HCT116 (cell line): ENCODE results near the gene FREM1. TPM values are rescaled to one million over a fixed set of nuclear protein-coding genes. Genes with fewer than 3 reads are reported as not detected.

ENCODE experiments used
- ATAC-seq: fragments of 200-7000 bp; cut with Tn5 transposase; 2 replicates; pipeline ENCODE4 v1.9.1; 2020; ENCODE audit warnings: mild to moderate bottlenecking, moderate library complexity
- BruUV-seq: library from RNA; stranded (reverse); fragments of 400-500 nt; replicated peaks from 2 replicates; lab custom pipeline; 2021; lab: Mats Ljungman, UMichigan
- CTCF ChIA-PET: fragments of 300-600 bp; sonication (Branson Sonifier 250); formaldehyde crosslinking; loops from one replicate; lab custom pipeline; 2021; ENCODE audit warnings: antibody characterized with exemption; lab: Charles Lee
- POLR2A ChIA-PET: fragments of 300-600, 350-600 bp; sonication (Branson Sonifier 250); formaldehyde crosslinking; loops from one replicate; lab custom pipeline; 2021; ENCODE audit warnings: antibody characterized with exemption; lab: Charles Lee
- RAD21 ChIA-PET, 2 experiments: fragments of 300-600 bp; sonication (Branson Sonifier 250); formaldehyde crosslinking; loops; one replicate each; lab custom pipeline; 2023; ENCODE audit warnings: low total read pairs in 2 of 2; ENCODE audit not compliant: uncharacterized antibody in 2 of 2, unreplicated experiment in 2 of 2, low non-redundant PET in 1 of 2; lab: Charles Lee
- DNase-seq: peaks from one replicate; pipeline ENCODE4 v3.0.0-alpha.2; 2010; ENCODE audit warnings: low read depth, low spot score
- H2AFZ ChIP-seq: fragments of 200-600 bp; shearing (Covaris generic), sonication (generic); 2 replicates; pipeline ENCODE4 v1.6.1; 2017; ENCODE audit warnings: low read depth, mixed run types, mixed read lengths, antibody characterized with exemption, low read length; ENCODE audit not compliant: poor library complexity, severe bottlenecking
- H3K27ac ChIP-seq: 2 replicates; pipeline ENCODE4 v1.5.1; 2012; ENCODE audit warnings: low read depth, low read length
- H3K27me3 ChIP-seq: fragments of 200-600 bp; sonication (generic); 2 replicates; pipeline ENCODE4 v1.6.1; 2016; ENCODE audit warnings: mixed run types, low read length, mixed read lengths; ENCODE audit not compliant: insufficient read depth
- H3K36me3 ChIP-seq, 2 experiments: fragments of 200-500 bp in 1 of 2; fragments of 200-600 bp in 1 of 2; sonication (Bioruptor generic) in 1 of 2; sonication (generic) in 1 of 2; 2 replicates each; pipeline versions ENCODE4 v1.5.1 to v1.6.1; 2014 to 2016; ENCODE audit warnings: low read length in 2 of 2, inconsistent platforms in 1 of 2, mixed read lengths in 1 of 2, mixed run types in 1 of 2; ENCODE audit not compliant: insufficient read depth in 2 of 2, control insufficient read depth in 1 of 2
- H3K4me1 ChIP-seq, 2 experiments: fragments of 200-600 bp in 1 of 2; sonication (generic) in 1 of 2; 2 replicates each; pipeline versions ENCODE4 v1.5.1 to v1.6.1; 2012 to 2017; ENCODE audit warnings: low read length in 2 of 2, inconsistent platforms in 1 of 2, mild to moderate bottlenecking in 1 of 2, mixed read lengths in 1 of 2, mixed run types in 1 of 2, moderate library complexity in 1 of 2; ENCODE audit not compliant: insufficient read depth in 2 of 2, control insufficient read depth in 1 of 2
- H3K4me2 ChIP-seq: fragments of 200-600 bp; sonication (generic); 2 replicates; pipeline ENCODE4 v1.6.1; 2017; ENCODE audit warnings: mixed run types, low read length, mixed read lengths
- H3K4me3 ChIP-seq, 2 experiments: fragments of 200-600 bp in 1 of 2; sonication (generic) in 1 of 2; replicated peaks in 1 of 2; 2 replicates each; pipeline ENCODE4 v1.5.1; 2011 to 2016; ENCODE audit warnings: low read length in 2 of 2, control low read depth in 1 of 2, low read depth in 1 of 2, mild to moderate bottlenecking in 1 of 2, mixed read lengths in 1 of 2, mixed run types in 1 of 2
- H3K79me2 ChIP-seq: fragments of 200-600 bp; sonication (generic); 2 replicates; pipeline ENCODE4 v1.6.1; 2017; ENCODE audit warnings: mild to moderate bottlenecking, mixed run types, low read length, moderate library complexity, mixed read lengths; ENCODE audit not compliant: insufficient read depth
- H3K9ac ChIP-seq: fragments of 200-600 bp; sonication (generic); 2 replicates; pipeline ENCODE4 v1.6.1; 2016; ENCODE audit warnings: low read length, mixed read lengths
- H3K9me2 ChIP-seq: fragments of 200-600 bp; sonication (generic), shearing (Covaris generic); 2 replicates; pipeline ENCODE4 v1.6.1; 2017; ENCODE audit warnings: mixed run types, mild to moderate bottlenecking, moderate library complexity; ENCODE audit not compliant: insufficient read depth
- H3K9me3 ChIP-seq, 2 experiments: fragments of 200-500 bp in 1 of 2; fragments of 200-600 bp in 1 of 2; sonication (Bioruptor generic) in 1 of 2; sonication (generic) in 1 of 2; 2 replicates each; pipeline ENCODE4 v1.6.1; 2014 to 2017; ENCODE audit warnings: low read length in 2 of 2, mixed read lengths in 2 of 2, inconsistent platforms in 1 of 2, low read depth in 1 of 2, mild to moderate bottlenecking in 1 of 2, mixed run types in 1 of 2, moderate library complexity in 1 of 2; ENCODE audit not compliant: control insufficient read depth in 1 of 2, insufficient read depth in 1 of 2
- H4K20me1 ChIP-seq: fragments of 200-600 bp; sonication (generic), shearing (Covaris generic); 2 replicates; pipeline ENCODE4 v1.6.1; 2017; ENCODE audit warnings: mixed run types, mild to moderate bottlenecking, moderate library complexity; ENCODE audit not compliant: insufficient read depth
- CBX3 ChIP-seq: IDR thresholded peaks from 2 replicates; pipeline ENCODE4 v1.6.1; 2012; ENCODE audit warnings: low read depth
- CEBPB ChIP-seq: IDR thresholded peaks from 2 replicates; pipeline ENCODE4 v1.6.1; 2012; ENCODE audit warnings: low read depth
- EGR1 ChIP-seq: IDR thresholded peaks from 2 replicates; pipeline ENCODE4 v1.6.1; 2012; ENCODE audit warnings: low read depth
- ELF1 ChIP-seq: IDR thresholded peaks from 2 replicates; pipeline ENCODE4 v1.6.1; 2012; ENCODE audit warnings: low read depth, borderline replicate concordance
- EZH2 ChIP-seq: fragments of 200-600 bp; sonication (generic); IDR thresholded peaks from 2 replicates; pipeline ENCODE4 v1.6.1; 2017; ENCODE audit warnings: antibody characterized with exemption, mixed run types
- EZH2phosphoT487 ChIP-seq: fragments of 200-600 bp; IDR thresholded peaks from 2 replicates; pipeline ENCODE4 v1.6.1; 2018; ENCODE audit warnings: antibody characterized with exemption, borderline replicate concordance
- FOSL1 ChIP-seq: IDR thresholded peaks from 2 replicates; pipeline ENCODE4 v1.6.1; 2012; ENCODE audit warnings: low read depth
- POLR2A ChIP-seq: IDR thresholded peaks from 2 replicates; pipeline ENCODE4 v1.7.0; 2011; ENCODE audit warnings: borderline replicate concordance; ENCODE audit not compliant: insufficient read depth, insufficient read length; ENCODE audit errors: extremely low read depth
- RAD21 ChIP-seq: IDR thresholded peaks from 2 replicates; pipeline ENCODE4 v1.6.1; 2012; ENCODE audit warnings: low read depth, mild to moderate bottlenecking
- SIN3A ChIP-seq: IDR thresholded peaks from 2 replicates; pipeline ENCODE4 v1.6.1; 2012; ENCODE audit warnings: low read depth
- SRF ChIP-seq: IDR thresholded peaks from 2 replicates; pipeline ENCODE4 v1.6.1; 2012; ENCODE audit warnings: low read depth
- YY1 ChIP-seq: IDR thresholded peaks from 2 replicates; pipeline ENCODE4 v1.6.1; 2011; ENCODE audit warnings: low read length, low read depth, moderate library complexity, mild to moderate bottlenecking; ENCODE audit not compliant: insufficient replicate concordance; ENCODE audit errors: extremely low read depth
- ZBTB33 ChIP-seq: IDR thresholded peaks from 2 replicates; pipeline ENCODE4 v1.6.1; 2011; ENCODE audit warnings: mild to moderate bottlenecking, low read length, moderate library complexity; ENCODE audit not compliant: insufficient replicate concordance; ENCODE audit errors: extremely low read depth
- ZFX ChIP-seq: fragments of 450-650 bp; IDR thresholded peaks from 2 replicates; pipeline ENCODE4 v1.6.1; 2017
- ZNF274 ChIP-seq: fragments of 200-500 bp; sonication (Bioruptor generic); IDR thresholded peaks from 2 replicates; pipeline ENCODE4 v1.6.1; 2014; ENCODE audit warnings: mild to moderate bottlenecking, low read depth, low read length, inconsistent platforms
- intact Hi-C: fragments of 100-400 bp; cut with micrococcal nuclease; formaldehyde crosslinking; loops from 2 replicates; pipeline ENCODE4 v1.10.0; 2022
- total RNA-seq: library from RNA; stranded (reverse); gene quantifications from one replicate; pipeline ENCODE4 v1.2.1, GENCODE V29; 2021; ENCODE audit not compliant: unreplicated experiment
- TF ChIP-seq, protein P1 (sequence below), 3 experiments: fragments of 200-600 bp in 1 of 3; sonication (generic) in 1 of 3; IDR thresholded peaks in 2 of 3; conservative IDR thresholded peaks in 1 of 3; 2 replicates each; pipeline ENCODE4 v1.5.1; 2012 to 2017; ENCODE audit warnings: low read depth in 2 of 3, low read length in 2 of 3, antibody characterized with exemption in 1 of 3, borderline replicate concordance in 1 of 3, control low read depth in 1 of 3, mild to moderate bottlenecking in 1 of 3, mixed read lengths in 1 of 3, mixed run types in 1 of 3, moderate library complexity in 1 of 3; ENCODE audit not compliant: insufficient read depth in 1 of 3
- TF ChIP-seq, protein P2 (sequence below): IDR thresholded peaks from 2 replicates; pipeline ENCODE4 v1.6.1; 2012
- TF ChIP-seq, protein P3 (sequence below): IDR thresholded peaks from 2 replicates; pipeline ENCODE4 v1.6.1; 2012; ENCODE audit warnings: low read depth
- TF ChIP-seq, protein P4 (sequence below): IDR thresholded peaks from 2 replicates; pipeline ENCODE4 v1.6.1; 2012

FREM1 gene
- total RNA-seq, 1 experiment from 2014 or later, result 0.12 TPM

DNA sequence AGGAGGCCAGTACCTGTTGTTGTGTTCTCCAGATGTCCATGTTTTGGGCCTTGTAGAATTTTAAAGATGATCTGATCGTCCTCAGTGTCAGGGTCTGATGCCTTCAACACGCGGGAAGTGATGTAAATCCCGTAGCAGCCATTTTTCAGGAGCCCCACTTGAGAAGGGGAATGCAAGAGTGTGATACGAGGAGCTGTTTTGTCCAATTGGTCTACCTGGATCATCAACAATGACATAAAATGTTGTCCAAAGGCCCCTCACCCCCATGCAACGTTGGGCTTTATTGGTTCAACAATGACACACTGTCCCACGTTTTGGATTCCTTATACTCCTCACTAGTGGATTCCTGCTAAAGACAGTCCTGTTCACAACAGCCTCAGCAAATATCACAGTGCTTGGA is 139.6 kb downstream of the FREM1 start:
- BruUV-seq, result no TSS peak
- Histone ChIP-seq H3K27me3 (peaks cover 26% of the 10 kb centered on the region; the same call in 1 of the 2 replicates), H3K4me1 (no peaks in the 10 kb centered on the region), H3K27ac (no peak overlapping the region), H3K9me3 (no peaks in the 10 kb centered on the region), H3K9me2 (no peaks in the 10 kb centered on the region), H3K4me3 (no peak overlapping the region), H3K79me2 (no peaks in the 10 kb centered on the region), H3K9ac (no peak overlapping the region), H2AFZ (no peak overlapping the region), H4K20me1 (no peaks in the 10 kb centered on the region), H3K4me2 (no peak overlapping the region), H3K36me3 (no peaks in the 10 kb centered on the region)
- DNase-seq (no peak), ATAC-seq (no peak)
- ChIA-PET POLR2A (no interaction called here), RAD21 (no interaction called here), CTCF (interaction anchor here (2.7 kb wide), 1 partner anchor 337 kb away, joined by 13 read pairs; no protein-coding TSS in a partner anchor)
- intact Hi-C loops, result no loop called here
- no peak for TF ChIP-seq YY1
- TF ChIP-seq FOSL1, result no peak
- no peak for TF ChIP-seq EZH2phosphoT487
- no peak for TF ChIP-seq CEBPB
- no peak for TF ChIP-seq EZH2
- TF ChIP-seq, protein P1, sequence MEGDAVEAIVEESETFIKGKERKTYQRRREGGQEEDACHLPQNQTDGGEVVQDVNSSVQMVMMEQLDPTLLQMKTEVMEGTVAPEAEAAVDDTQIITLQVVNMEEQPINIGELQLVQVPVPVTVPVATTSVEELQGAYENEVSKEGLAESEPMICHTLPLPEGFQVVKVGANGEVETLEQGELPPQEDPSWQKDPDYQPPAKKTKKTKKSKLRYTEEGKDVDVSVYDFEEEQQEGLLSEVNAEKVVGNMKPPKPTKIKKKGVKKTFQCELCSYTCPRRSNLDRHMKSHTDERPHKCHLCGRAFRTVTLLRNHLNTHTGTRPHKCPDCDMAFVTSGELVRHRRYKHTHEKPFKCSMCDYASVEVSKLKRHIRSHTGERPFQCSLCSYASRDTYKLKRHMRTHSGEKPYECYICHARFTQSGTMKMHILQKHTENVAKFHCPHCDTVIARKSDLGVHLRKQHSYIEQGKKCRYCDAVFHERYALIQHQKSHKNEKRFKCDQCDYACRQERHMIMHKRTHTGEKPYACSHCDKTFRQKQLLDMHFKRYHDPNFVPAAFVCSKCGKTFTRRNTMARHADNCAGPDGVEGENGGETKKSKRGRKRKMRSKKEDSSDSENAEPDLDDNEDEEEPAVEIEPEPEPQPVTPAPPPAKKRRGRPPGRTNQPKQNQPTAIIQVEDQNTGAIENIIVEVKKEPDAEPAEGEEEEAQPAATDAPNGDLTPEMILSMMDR (IDR thresholded peaks at IDR 0.05 in 2 of 3, conservative IDR thresholded peaks at IDR 0.05 in 1 of 3; ENCODE audit: borderline replicate concordance in 1 of 3, insufficient read depth in 1 of 3, low read depth in 2 of 3, low read length in 2 of 3), result no peak
- TF ChIP-seq ZBTB33, result no peak
- TF ChIP-seq, protein P2, sequence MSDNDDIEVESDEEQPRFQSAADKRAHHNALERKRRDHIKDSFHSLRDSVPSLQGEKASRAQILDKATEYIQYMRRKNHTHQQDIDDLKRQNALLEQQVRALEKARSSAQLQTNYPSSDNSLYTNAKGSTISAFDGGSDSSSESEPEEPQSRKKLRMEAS, result no peak
- no peak for TF ChIP-seq EGR1
- TF ChIP-seq, protein P3, sequence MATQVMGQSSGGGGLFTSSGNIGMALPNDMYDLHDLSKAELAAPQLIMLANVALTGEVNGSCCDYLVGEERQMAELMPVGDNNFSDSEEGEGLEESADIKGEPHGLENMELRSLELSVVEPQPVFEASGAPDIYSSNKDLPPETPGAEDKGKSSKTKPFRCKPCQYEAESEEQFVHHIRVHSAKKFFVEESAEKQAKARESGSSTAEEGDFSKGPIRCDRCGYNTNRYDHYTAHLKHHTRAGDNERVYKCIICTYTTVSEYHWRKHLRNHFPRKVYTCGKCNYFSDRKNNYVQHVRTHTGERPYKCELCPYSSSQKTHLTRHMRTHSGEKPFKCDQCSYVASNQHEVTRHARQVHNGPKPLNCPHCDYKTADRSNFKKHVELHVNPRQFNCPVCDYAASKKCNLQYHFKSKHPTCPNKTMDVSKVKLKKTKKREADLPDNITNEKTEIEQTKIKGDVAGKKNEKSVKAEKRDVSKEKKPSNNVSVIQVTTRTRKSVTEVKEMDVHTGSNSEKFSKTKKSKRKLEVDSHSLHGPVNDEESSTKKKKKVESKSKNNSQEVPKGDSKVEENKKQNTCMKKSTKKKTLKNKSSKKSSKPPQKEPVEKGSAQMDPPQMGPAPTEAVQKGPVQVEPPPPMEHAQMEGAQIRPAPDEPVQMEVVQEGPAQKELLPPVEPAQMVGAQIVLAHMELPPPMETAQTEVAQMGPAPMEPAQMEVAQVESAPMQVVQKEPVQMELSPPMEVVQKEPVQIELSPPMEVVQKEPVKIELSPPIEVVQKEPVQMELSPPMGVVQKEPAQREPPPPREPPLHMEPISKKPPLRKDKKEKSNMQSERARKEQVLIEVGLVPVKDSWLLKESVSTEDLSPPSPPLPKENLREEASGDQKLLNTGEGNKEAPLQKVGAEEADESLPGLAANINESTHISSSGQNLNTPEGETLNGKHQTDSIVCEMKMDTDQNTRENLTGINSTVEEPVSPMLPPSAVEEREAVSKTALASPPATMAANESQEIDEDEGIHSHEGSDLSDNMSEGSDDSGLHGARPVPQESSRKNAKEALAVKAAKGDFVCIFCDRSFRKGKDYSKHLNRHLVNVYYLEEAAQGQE, result no peak
- no peak for TF ChIP-seq SRF
- TF ChIP-seq, protein P4, sequence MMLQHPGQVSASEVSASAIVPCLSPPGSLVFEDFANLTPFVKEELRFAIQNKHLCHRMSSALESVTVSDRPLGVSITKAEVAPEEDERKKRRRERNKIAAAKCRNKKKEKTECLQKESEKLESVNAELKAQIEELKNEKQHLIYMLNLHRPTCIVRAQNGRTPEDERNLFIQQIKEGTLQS, result no peak
- TF ChIP-seq CBX3, result no peak
- TF ChIP-seq RAD21, result no peak
- TF ChIP-seq SIN3A, result no peak
- TF ChIP-seq ZNF274, result no peak
- no peak for TF ChIP-seq ELF1
- TF ChIP-seq POLR2A, result no peak
- no peak for TF ChIP-seq ZFX
